Panc1 (cell line): ENCODE measurements around the gene PCNX2. TPM values are rescaled to one million over a fixed set of nuclear protein-coding genes. Genes with fewer than 3 reads are reported as not detected.

ENCODE experiments used
- ATAC-seq: fragments of 200-7000 bp; cut with Tn5 transposase; 2 replicates; pipeline ENCODE4 v1.9.1; 2020; ENCODE audit warnings: mild to moderate bottlenecking, moderate library complexity
- BruUV-seq: library from RNA; stranded (reverse); fragments of 400-500 nt; replicated peaks from 2 replicates; lab custom pipeline; 2021; lab: Mats Ljungman, UMichigan
- CTCF ChIA-PET: fragments of 300-600 bp; sonication (Branson Sonifier 250); formaldehyde crosslinking; loops from one replicate; lab custom pipeline; 2022; ENCODE audit warnings: antibody characterized with exemption; lab: Charles Lee
- POLR2A ChIA-PET: fragments of 300-600 bp; sonication (Branson Sonifier 250); formaldehyde crosslinking; loops from one replicate; lab custom pipeline; 2022; ENCODE audit warnings: antibody characterized with exemption; lab: Charles Lee
- DNase-seq: peaks from one replicate; pipeline ENCODE4 v3.0.0-alpha.2; 2010; ENCODE audit warnings: low read depth, low spot score
- H3K27ac ChIP-seq: 2 replicates; pipeline ENCODE4 v1.5.1; 2011; ENCODE audit warnings: mild to moderate bottlenecking, low read length, inconsistent platforms
- H3K27me3 ChIP-seq: fragments of 200-500 bp; sonication (Bioruptor generic); 2 replicates; pipeline ENCODE4 v1.6.0; 2014; ENCODE audit warnings: low read length, inconsistent platforms; ENCODE audit not compliant: control insufficient read depth, insufficient read depth
- H3K36me3 ChIP-seq: fragments of 200-500 bp; sonication (Bioruptor generic); 2 replicates; pipeline ENCODE4 v1.5.1; 2014; ENCODE audit warnings: inconsistent platforms, mild to moderate bottlenecking, low read length, moderate library complexity; ENCODE audit not compliant: control insufficient read depth, insufficient read depth
- H3K4me1 ChIP-seq: 2 replicates; pipeline ENCODE4 v1.5.1; 2011; ENCODE audit warnings: inconsistent platforms, mild to moderate bottlenecking, low read length, moderate library complexity; ENCODE audit not compliant: control insufficient read depth, insufficient read depth
- H3K4me3 ChIP-seq, 2 experiments: 2 replicates each; pipeline ENCODE4 v1.5.1; 2011 to 2012; ENCODE audit warnings: low read depth in 2 of 2, low read length in 2 of 2, mild to moderate bottlenecking in 2 of 2, inconsistent platforms in 1 of 2, moderate library complexity in 1 of 2
- H3K9me3 ChIP-seq: fragments of 200-500 bp; sonication (Bioruptor generic); 2 replicates; pipeline ENCODE4 v1.5.1; 2014; ENCODE audit warnings: low read depth, mild to moderate bottlenecking, inconsistent platforms, low read length, moderate library complexity; ENCODE audit not compliant: control insufficient read depth, insufficient read depth
- POLR2AphosphoS5 ChIP-seq: IDR thresholded peaks from 2 replicates; pipeline ENCODE4 v1.6.1; 2012; ENCODE audit warnings: mild to moderate bottlenecking, low read depth, low read length, moderate library complexity
- SIN3A ChIP-seq: IDR thresholded peaks from 2 replicates; pipeline ENCODE4 v1.6.1; 2012; ENCODE audit warnings: low read depth, mild to moderate bottlenecking, low read length, moderate library complexity, borderline replicate concordance; ENCODE audit not compliant: insufficient read depth
- TCF7L2 ChIP-seq: IDR thresholded peaks from 2 replicates; pipeline ENCODE4 v1.6.1; 2011; ENCODE audit warnings: mild to moderate bottlenecking, low read depth, low read length, inconsistent platforms
- in situ Hi-C: cut with HindIII; loops from 2 replicates; pipeline ENCODE4 v1.10.0; 2016; ENCODE audit warnings: low sequenced_read_pairs, low pct_unique_long_range_greater_than_20kb
- intact Hi-C: fragments of 100-400 bp; cut with micrococcal nuclease; formaldehyde crosslinking; loops from one replicate; pipeline ENCODE4 v1.10.0; 2022; ENCODE audit not compliant: unreplicated experiment
- total RNA-seq: library from RNA; stranded (reverse); gene quantifications from one replicate; pipeline ENCODE4 v1.2.1, GENCODE V29; 2021; ENCODE audit not compliant: unreplicated experiment
- TF ChIP-seq, protein P1 (sequence below), 2 experiments: IDR thresholded peaks; 2 replicates each; pipeline ENCODE4 v1.6.1; 2011 to 2012; ENCODE audit warnings: low read depth in 2 of 2, control low read depth in 1 of 2, low read length in 1 of 2, mild to moderate bottlenecking in 1 of 2, moderate library complexity in 1 of 2; ENCODE audit not compliant: insufficient read depth in 1 of 2
- TF ChIP-seq, protein P2 (sequence below): fragments of 450-650 bp; IDR thresholded peaks from 2 replicates; pipeline ENCODE4 v1.5.1; 2017; ENCODE audit warnings: mild to moderate bottlenecking

The PCNX2 gene
- total RNA-seq, 1 experiment from 2014 or later = 2.6 TPM

DNA sequence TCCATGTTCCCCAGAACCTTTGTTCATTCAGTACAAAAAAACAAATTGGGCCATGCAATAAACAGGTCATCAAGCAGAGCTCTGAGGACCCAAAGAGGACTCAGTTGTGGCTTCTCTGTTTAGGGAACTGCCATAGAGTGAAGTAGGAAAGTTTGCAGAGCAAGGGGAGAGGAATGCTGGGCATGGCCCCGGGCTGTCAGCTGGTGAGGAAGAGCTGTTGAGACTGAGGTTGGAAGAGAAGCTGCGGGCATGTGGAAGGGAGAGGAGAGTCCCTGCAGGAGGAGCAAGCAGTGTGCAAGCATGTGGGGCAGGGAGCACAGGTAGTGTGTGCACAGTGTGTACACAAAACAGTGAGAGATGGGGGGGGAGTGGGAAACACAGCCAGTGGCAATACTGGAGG, 273.3 kb downstream of the PCNX2 start:
- ChIA-PET POLR2A (no interaction called here), CTCF (no interaction called here)
- TF ChIP-seq, protein P1, sequence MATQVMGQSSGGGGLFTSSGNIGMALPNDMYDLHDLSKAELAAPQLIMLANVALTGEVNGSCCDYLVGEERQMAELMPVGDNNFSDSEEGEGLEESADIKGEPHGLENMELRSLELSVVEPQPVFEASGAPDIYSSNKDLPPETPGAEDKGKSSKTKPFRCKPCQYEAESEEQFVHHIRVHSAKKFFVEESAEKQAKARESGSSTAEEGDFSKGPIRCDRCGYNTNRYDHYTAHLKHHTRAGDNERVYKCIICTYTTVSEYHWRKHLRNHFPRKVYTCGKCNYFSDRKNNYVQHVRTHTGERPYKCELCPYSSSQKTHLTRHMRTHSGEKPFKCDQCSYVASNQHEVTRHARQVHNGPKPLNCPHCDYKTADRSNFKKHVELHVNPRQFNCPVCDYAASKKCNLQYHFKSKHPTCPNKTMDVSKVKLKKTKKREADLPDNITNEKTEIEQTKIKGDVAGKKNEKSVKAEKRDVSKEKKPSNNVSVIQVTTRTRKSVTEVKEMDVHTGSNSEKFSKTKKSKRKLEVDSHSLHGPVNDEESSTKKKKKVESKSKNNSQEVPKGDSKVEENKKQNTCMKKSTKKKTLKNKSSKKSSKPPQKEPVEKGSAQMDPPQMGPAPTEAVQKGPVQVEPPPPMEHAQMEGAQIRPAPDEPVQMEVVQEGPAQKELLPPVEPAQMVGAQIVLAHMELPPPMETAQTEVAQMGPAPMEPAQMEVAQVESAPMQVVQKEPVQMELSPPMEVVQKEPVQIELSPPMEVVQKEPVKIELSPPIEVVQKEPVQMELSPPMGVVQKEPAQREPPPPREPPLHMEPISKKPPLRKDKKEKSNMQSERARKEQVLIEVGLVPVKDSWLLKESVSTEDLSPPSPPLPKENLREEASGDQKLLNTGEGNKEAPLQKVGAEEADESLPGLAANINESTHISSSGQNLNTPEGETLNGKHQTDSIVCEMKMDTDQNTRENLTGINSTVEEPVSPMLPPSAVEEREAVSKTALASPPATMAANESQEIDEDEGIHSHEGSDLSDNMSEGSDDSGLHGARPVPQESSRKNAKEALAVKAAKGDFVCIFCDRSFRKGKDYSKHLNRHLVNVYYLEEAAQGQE (IDR thresholded peaks at IDR 0.05; ENCODE audit: insufficient read depth in 1 of 2, low read depth in 2 of 2, low read length in 1 of 2) = no peak
- TF ChIP-seq SIN3A (no peak), TCF7L2 (no peak), POLR2AphosphoS5 (no peak)
- TF ChIP-seq, protein P2, sequence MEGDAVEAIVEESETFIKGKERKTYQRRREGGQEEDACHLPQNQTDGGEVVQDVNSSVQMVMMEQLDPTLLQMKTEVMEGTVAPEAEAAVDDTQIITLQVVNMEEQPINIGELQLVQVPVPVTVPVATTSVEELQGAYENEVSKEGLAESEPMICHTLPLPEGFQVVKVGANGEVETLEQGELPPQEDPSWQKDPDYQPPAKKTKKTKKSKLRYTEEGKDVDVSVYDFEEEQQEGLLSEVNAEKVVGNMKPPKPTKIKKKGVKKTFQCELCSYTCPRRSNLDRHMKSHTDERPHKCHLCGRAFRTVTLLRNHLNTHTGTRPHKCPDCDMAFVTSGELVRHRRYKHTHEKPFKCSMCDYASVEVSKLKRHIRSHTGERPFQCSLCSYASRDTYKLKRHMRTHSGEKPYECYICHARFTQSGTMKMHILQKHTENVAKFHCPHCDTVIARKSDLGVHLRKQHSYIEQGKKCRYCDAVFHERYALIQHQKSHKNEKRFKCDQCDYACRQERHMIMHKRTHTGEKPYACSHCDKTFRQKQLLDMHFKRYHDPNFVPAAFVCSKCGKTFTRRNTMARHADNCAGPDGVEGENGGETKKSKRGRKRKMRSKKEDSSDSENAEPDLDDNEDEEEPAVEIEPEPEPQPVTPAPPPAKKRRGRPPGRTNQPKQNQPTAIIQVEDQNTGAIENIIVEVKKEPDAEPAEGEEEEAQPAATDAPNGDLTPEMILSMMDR = no peak
- intact Hi-C loops = loop anchor here (10.0 kb wide), 1 partner anchor 387 kb away; the partner anchor contains the start of gene SIPA1L2
- ATAC-seq (no peak), DNase-seq (no peak)
- Histone ChIP-seq H3K27me3 (no peaks in the 10 kb centered on the region), H3K9me3 (no peaks in the 10 kb centered on the region), H3K4me3 (no peak overlapping the region), H3K36me3 (no peaks in the 10 kb centered on the region), H3K4me1 (no peaks in the 10 kb centered on the region), H3K27ac (no peak overlapping the region)
- in situ Hi-C loops = no loop called here
- no TSS peak for BruUV-seq

DNA sequence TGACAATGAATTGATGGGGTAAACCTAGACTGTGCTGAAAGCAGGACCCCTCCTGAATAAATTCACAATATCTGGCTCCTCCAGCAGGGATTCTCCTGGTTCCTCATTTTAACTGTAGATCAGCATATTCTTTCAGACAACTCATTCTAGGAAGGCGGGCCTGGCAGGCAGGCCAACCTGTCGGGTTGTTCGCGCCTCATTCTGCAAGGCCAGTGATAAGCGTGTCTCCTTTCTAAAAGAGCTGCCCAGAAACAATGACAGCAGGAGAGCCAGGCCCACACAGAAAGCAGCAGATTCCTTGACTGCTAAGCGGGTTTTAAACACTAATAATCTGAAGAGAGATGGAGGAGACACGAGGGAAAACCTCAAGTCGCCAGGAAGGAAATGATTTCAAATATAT, 275.1 kb downstream of the PCNX2 start:
- no TSS peak for BruUV-seq
- Histone ChIP-seq H3K36me3 (no peaks in the 10 kb centered on the region), H3K27me3 (no peaks in the 10 kb centered on the region), H3K4me3 (no peak overlapping the region), H3K9me3 (no peaks in the 10 kb centered on the region), H3K4me1 (no peaks in the 10 kb centered on the region), H3K27ac (no peak overlapping the region)
- CTCF ChIA-PET = no interaction called here
- DNase-seq = no peak
- TF ChIP-seq, protein P1 (IDR thresholded peaks at IDR 0.05; ENCODE audit: insufficient read depth in 1 of 2, low read depth in 2 of 2, low read length in 1 of 2) = no peak
- TF ChIP-seq TCF7L2 = no peak
- TF ChIP-seq, protein P2 = no peak
- no peak for TF ChIP-seq POLR2AphosphoS5
- no peak for TF ChIP-seq SIN3A
- no peak for ATAC-seq
- in situ Hi-C loops (no loop called here), intact Hi-C loops (loop anchor here (10.0 kb wide), 1 partner anchor 386 kb away; the partner anchor contains the start of gene SIPA1L2)
- POLR2A ChIA-PET = no interaction called here
